ENCODE measurements around the gene YDJC. TPM values are rescaled to one million over a fixed set of nuclear protein-coding genes. Genes with fewer than 3 reads are reported as not detected.

Gene YDJC
- total and polyA plus RNA-seq, 9 of the 15 experiments (the other 6 are each of a cell fraction or from before 2014, with no cell fraction given): 13.5 to 871 (median 164) TPM

DNA sequence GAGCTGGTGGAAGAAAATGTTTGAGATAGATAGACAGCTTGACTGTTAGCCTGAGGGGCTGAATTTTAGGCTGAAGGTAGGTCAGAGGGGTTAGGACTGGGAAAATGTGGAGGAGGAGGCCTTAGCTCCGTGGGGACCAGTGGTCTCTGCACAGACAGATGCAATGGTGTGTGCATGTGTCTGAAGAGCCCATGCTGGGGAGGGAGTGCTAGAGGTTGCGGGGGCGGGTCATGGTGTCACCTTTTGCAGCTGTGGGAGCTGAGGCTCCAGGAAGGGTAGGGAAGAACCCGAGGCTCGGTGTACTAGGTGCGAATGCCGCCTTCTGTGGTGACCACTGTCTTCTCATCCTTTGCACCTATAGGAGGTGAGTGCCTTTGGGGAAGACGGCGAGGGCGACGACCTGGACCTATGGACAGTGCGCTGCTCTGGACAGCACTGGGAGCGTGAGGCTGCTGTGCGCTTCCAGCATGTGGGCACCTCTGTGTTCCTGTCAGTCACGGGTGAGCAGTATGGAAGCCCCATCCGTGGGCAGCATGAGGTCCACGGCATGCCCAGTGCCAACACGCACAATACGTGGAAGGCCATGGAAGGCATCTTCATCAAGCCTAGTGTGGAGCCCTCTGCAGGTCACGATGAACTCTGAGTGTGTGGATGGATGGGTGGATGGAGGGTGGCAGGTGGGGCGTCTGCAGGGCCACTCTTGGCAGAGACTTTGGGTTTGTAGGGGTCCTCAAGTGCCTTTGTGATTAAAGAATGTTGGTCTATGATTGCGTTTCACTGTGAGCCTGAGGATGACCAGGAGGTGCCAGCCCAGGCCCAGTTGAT is 13.9 kb upstream of the YDJC start (continued):
- no peak for TF ChIP-seq ZBTB40 (IDR thresholded peaks at IDR 0.05)
- TF ChIP-seq ZBTB40 (CRISPR knock-in tag; IDR thresholded peaks at IDR 0.05): no peak
- TF ChIP-seq ZNF324 (CRISPR knock-in tag; IDR thresholded peaks at IDR 0.05): no peak
- TF ChIP-seq EGR1 (conservative IDR thresholded peaks at IDR 0.05): no peak
- no peak for TF ChIP-seq CUX1 (CRISPR knock-in tag; IDR thresholded peaks at IDR 0.05)
- TF ChIP-seq ETV6 (IDR thresholded peaks at IDR 0.05; ENCODE audit: borderline replicate concordance in 1 of 2, low read depth in 2 of 2, low read length in 1 of 2): no peak
- no peak for TF ChIP-seq ETV6 (CRISPR knock-in tag; IDR thresholded peaks at IDR 0.05; ENCODE audit: borderline replicate concordance)
- no peak for TF ChIP-seq ZNF316 (IDR thresholded peaks at IDR 0.05)
- no peak for TF ChIP-seq ZNF212 (CRISPR knock-in tag; IDR thresholded peaks at IDR 0.05)
- no peak for TF ChIP-seq ZFPM2 (CRISPR knock-in tag; IDR thresholded peaks at IDR 0.05)
- TF ChIP-seq PHTF2 (CRISPR knock-in tag; IDR thresholded peaks at IDR 0.05): no peak
- no peak for TF ChIP-seq KAT2B (IDR thresholded peaks at IDR 0.05; ENCODE audit: low read depth, low read length)
- TF ChIP-seq NCOA2 (IDR thresholded peaks at IDR 0.05; ENCODE audit: partially characterized antibody in 2 of 2): no peak
- TF ChIP-seq PCBP1 (IDR thresholded peaks at IDR 0.05; ENCODE audit: low read depth, low read length, poor library complexity, severe bottlenecking): no peak
- TF ChIP-seq ZNF311 (CRISPR knock-in tag; IDR thresholded peaks at IDR 0.05): no peak

Measured in K562 (cell line).